Activated CD4-positive, alpha-beta T cell treated with anti-CD3 and anti-CD28 coated beads, Interleukin-2, Interleukin-6, amounts not matched to agents 100 ng/mL and 50 ng/mL, durations not matched to agents 16 hours and 8 hours (primary cell): ENCODE data around the gene GDI1.
"Not testable (repeated sequence)": the region's sequence is repeated elsewhere in the genome, so short reads cannot be mapped to it uniquely, and the experiment has no call there.

Experiments
- DNase-seq: peaks from one replicate; pipeline ENCODE4 v3.0.0-alpha.2; 2020

The GDI1 gene

DNA sequence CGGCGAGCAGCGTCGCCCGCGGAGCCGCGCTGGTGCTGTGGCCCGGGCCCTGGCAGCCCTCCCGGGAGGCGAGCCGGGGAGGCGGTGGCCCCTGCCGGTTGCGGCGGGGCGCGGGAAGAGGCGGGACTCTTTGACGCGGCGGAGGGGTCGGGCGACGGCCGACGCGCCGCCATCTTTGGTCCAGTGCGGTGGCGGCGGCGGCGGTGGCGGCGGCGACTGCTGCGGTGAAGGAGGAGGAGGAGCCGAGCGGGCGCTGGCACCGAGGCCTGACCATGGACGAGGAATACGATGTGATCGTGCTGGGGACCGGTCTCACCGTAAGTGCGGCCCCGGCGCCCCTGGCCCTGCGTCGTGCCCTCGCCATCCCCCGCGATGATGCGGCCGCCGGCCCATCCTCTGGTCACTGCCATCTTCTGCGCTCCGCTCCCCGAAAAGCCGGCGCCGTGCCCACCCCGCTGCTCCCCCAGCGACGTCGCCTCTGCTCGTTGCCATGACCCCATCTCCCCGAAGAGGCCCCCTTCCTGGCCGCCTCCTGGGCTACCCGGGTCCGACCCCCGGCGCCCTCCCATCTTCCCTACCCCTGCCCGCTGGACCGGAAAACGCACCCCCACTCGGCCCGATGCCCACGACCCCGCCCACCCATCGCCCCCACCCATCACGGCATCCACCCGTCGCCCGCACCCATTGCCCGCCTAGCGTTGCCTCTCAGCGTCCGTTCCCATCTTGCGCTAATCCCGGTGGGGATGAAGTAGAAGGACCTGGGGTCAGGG is at the start of gene GDI1:
TSS of gene GDI1 (plus strand) at position 172 of the 770 bp plus-strand sequence. CDS start at position 273, 101 bp downstream.
- peak; percentile 57 for DNase-seq

DNA sequence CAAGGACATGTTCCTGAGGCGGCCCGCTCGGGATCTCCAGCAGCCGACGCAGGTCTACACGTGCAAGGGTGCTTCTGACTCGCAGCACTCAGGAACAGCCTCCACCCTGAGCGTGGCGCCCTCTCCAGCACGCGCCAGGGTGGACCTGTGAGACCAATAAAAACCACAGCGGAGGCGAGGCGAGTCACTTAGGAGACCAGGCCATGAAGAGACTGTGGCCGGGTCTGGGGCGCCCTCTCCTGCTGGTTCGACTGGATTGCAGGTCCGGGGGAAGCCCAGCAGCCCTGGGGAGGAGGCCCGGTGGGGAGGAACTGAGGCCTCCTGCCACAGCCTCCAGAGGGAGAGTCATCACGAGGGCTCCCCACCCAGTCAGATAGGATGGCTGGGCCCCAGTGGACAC is 48.9 kb upstream of the GDI1 start:
- not testable (repeated sequence) for DNase-seq

DNA sequence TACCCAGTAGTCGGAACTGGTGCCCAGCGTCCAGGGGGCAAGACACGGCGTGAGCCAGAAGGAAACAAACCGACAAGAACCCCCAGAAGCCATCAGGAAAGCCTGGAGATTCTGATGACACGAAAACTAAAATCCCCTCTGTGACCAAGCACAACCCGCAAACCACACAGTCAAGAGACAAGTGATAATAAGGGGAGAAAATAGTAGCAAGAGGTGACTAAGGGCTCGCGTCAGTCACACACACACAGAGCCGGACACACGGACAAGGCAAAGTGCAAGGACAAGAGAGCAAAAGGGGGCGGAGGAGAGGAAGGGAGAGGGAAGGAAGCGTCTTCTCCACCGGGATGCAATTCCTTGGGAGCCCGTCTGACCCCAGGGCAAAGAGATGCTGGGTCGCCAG is 48.3 kb upstream of the GDI1 start:
- not testable (repeated sequence) for DNase-seq

DNA sequence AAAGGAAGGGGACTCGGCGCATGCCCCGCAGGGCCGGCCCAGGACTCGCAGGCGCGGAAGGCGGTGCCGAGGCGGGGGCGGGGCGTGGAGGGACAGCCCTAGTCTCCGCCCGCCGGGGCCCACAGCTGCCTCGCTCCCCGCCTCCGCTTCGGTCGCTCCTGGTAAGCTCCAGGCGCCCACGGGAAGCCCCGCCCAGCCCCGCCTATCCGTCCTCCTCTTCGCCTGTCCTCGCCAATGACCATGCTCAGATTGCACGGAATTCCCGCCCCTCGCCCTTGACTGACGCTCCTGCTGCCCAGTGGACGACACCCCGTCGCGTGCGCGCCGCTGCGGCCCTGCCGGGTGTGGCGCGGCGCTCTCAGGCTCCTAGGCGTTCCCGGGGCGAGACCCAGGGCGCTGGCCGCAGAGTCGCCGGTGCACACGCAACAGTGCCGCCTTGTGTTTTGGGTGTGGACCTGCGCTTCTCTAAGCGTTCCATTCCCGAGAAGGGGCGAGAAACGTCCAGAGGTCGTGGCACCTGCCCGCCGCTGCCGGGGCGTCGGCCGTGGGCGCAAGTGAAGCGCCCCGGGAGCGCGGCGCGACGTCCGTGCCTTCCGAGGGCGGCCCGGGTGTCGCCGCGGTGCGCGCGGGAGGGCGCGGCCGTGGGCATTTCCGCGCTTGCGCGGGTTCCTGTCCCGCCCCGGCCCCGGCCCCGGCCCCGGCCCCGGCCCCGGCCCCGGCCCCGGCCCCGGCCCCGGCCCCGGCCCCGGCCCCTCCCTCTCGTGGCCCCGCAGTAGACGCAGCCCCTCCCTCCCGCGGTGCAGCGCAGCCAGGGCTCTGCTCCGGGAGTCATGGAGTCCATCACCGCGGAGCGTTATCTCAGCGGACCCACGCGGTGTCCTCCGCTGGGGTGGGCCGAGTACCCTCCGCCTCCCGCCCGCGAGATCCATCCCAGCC is 46.9 kb upstream of the GDI1 start:
- not testable (repeated sequence) for DNase-seq

DNA sequence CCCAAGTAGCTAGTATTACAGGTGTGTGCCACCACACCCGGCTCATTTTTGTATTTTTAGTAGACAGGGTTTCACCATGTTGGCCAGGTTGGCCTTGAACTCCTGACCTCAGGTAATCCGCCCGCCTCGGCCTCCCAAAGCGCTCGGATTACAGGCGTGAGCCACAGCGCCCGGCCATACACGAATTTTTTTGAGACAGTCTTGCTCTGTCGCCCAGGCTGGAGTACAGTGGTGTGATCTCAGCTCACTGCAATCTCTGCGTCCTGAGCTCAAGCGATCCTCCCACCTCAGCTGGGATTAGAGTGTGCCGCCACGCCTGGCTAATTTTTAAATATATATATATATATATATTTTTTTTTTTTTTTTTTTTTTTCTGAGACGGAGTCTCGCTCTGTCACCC is 40.6 kb upstream of the GDI1 start:
- DNase-seq: not testable (repeated sequence)

DNA sequence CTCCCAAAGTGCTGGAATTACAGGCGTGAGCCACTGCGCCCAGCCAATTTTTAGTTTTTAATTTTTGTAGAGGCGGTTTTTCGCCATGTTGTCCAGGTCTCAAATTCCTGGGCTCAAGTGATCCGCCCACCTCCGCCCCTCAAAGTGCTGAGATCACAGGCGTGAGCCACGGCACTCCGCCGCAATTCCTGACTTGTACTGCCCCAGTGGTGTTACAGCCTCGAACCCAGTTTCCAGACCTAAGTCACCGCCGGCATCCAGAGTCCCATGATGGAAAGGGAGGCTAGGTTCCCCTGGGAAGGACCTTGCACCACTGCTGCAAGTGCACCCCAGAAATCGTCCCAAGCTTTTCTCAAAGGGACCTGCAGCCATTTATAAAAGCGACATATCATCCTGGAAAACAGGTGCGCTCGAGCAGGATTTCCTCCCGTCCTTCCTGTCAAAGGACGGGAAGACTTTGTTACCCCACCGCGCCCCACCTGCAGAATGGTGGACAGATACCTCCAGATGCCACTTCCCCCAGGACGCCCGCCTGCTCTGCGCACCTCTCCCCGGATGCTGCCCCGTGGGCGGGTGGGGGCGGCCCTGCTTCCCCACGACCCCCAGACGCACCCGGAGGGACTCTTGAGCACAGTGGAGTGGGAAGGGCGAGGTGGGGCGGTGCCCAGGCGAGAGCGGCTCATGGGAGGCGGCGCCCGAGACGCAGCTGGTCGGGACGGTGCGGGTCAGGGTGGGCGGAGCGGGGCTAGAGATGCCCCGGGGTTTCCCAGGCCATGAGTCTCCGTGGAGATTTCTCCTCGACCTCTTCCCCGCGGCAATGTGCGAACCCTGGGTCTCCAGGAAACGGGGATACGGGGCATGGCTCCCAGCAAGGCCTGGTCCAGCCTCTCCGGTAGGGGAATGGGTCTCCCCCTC is 39.7 kb upstream of the GDI1 start:
- peak; percentile 78 for DNase-seq

DNA sequence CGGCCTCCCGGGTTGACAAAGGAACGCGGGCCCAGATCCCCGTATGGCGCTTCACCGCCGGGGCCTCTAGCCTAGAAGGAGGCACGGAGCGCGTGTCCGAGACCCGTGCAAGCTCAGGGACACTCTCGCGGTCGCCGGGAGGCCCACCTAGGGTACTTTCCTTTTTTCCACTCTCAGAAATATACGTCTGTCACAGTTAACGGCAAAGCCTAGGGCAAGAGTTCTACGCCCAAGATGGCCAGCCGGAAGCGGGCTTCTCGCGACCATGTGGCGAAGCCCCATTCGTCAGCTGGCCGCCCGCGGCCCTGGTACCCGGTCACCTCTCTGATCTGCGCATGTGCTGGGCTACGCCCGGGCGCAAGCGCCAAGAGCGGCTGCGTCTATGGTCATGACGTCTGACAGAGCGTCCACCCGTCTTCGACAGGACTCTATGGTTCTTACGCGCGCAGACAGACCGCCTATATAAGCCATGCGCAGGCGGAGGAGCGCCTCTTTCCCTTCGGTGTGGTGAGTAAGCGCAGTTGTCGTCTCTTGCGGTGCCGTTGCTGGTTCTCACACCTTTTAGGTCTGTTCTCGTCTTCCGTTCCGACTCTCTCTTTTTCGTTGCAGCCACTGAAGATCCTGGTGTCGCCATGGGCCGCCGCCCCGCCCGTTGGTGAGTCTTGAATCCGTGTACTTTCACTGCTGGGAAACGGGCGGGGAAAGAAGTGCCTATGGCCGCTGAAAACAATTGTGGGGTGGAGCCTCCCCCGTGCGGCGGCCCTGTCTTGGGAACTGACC is 38.9 kb upstream of the GDI1 start, which contains the start of gene RPL10:
TSS of gene RPL10 (plus strand) at position 490 of the 780 bp plus-strand sequence. CDS start at position 633, 143 bp downstream.
- peak; percentile 95 for DNase-seq

DNA sequence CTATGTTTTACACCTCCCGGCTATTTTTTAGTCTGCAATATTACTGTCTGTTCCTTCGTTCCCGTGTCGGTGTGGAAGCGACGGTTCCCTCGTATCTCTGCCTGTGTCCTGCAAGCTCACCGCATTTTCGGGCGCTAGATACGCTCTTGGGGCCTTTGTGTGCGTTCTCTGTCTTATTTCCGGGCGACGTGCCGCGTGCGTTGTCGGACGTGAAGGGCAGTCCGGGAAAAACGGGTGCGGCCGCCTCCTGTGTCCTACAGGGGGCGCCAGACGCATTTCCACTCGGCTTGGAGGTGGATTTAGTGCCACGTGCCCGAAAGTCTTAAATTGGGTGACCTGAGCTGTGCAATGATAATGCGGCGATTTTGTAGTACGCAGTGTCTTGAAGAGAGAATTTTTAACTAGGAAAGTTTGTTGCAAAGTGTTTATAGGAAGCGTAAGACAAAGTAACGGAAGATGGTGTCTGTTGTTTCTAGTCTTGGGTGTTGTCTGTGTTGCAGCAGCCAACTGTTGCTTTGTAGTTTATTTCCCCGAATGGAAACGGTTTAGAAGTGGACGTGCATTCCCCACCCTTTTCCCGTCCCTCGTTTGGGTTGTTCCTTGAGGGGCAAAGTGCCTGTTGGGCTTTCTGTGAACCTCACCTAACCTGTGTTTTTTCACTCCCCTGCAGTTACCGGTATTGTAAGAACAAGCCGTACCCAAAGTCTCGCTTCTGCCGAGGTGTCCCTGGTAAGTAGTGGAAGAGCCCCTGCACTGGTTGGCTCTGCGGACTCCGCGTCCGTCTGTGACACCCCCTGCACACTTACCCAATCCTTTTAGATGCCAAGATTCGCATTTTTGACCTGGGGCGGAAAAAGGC is 38.1 kb upstream of the GDI1 start:
- DNase-seq: peak; percentile 86

DNA sequence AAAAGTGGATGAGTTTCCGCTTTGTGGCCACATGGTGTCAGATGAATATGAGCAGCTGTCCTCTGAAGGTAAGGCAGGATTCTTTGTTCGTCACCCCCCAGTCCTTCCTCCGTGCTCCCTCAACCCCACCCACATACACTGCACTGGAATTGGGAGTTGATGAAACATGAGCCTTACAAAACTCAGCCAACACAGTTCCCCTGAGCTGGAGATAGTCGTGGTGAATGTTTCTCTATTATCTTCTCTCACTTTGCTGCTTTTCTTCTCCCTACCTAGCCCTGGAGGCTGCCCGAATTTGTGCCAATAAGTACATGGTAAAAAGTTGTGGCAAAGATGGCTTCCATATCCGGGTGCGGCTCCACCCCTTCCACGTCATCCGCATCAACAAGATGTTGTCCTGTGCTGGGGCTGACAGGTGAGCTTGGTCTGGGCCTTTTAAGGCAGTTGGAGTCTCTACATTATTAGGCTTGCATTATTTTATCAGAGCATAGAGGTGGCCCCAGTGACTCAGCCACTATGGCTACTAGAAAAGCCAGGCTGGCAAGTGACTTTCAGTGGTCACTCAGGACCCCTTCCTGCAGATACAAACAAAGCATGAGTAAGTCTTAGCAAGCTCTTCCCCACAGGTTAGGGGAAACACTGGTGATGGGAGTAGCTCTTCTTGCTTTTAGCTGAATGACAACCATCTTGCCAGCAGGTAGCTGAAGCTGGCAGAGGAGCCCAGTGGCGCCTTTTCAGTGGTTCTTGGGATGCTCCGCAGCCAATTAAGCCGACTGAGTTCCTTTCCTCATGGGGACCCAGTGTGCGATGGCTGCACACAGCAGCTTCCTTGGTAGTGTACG is 37.2 kb upstream of the GDI1 start:
- DNase-seq: peak; percentile 31

DNA sequence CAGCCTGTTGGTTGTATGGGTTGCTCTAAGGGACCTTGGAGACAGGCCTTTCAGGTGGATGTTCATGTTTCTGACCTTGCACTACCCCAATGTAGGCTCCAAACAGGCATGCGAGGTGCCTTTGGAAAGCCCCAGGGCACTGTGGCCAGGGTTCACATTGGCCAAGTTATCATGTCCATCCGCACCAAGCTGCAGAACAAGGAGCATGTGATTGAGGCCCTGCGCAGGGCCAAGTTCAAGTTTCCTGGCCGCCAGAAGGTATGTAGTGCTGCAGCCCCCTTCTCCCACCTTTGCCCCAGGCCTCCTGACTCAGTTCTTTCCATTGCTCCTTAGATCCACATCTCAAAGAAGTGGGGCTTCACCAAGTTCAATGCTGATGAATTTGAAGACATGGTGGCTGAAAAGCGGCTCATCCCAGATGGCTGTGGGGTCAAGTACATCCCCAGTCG is 36.6 kb upstream of the GDI1 start:
- not testable (repeated sequence) for DNase-seq

DNA sequence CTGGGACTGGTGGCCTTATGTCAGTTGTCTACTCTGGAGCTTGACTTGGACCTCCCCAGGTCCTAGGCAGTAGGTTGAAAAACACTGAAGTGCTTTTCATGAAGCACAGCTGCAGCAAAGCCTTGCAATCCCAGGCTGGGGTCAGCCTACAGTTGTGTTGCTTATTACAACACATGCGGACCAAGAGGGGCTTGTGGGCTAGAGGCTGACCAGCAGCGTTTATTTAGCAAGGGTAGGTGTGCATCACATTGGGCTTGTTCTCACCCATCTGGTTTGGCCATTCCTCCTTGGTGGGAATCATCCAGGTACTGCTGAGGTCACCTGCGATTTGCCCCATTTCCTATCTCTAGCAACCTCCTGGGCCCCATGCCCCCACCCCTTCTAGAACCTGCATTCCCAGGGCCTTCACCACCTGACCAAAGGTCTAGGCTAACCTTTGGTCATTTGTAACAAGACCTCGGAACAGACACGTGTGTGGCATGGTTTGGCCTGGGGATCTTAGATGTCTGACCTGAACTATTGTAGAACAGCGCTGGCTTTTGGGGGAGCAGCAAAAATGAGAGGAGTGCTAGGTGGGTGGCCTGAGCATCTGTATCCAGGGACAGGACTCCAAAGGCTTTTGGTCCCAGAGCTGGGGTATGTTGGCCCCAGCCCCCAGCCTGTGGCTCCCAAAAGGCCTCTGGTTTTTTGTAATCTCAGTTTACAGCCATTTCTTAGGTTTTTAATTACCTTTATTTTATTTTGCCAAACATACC is 35.7 kb upstream of the GDI1 start:
- DNase-seq: peak; percentile 47

DNA sequence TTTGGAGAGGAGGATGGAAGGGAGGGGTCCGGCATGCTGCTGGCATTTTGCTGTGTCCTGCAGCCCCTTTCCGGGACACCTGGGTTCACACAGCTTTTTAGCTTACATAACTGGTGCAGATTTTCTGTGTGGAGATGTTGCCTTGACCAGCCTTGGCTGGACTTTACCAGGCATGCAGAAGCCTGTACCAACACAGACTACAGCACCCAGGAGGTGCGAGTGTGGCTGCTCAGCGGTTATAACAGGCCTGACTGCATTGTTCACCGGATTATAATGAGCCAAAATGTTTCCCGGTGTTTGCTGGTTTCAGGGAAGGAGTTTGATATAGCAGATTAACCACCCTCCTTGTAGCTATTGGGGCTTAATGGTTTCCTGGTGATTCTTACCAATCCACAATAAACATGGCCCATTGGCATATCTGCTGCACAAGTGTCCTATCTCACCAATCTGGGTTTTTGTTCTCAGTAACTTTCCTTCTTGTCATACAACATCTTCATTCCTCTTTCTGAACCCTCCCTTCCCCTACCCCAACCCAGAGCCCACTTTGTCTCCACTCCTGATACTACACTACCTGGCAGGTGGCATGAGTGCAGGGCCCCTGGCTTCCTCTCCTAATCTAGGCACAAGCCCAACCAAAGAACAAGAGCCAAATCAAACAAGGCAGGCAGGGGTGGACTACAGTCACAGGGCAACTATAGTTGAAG is 34.9 kb upstream of the GDI1 start:
- DNase-seq: peak; percentile 21

DNA sequence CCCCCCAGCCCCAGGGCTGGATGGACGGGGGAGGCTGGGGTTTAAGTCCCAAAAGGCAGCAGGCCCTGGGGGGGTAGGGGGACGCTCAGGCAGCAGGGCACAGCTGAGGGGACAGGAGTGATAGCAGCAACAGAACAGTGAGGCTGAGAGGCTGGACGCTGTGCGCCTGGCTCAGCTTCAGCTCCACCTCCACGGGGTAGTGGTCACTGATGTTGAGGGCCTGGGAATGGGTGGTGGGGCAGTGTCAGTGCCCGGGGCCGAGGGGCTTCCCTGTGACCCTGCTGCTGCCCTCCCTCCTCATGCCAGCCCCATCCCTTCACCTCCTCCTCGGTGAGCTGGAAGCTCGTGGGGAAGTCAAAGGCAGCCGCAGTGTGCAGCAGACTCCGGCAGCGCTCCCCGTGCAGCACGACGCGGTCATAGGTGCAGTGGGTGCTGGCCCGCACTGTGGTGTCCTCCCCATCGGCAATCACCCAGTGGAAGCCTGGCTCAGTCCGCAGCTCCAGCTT is 34.3 kb upstream of the GDI1 start:
- no peak for DNase-seq

DNA sequence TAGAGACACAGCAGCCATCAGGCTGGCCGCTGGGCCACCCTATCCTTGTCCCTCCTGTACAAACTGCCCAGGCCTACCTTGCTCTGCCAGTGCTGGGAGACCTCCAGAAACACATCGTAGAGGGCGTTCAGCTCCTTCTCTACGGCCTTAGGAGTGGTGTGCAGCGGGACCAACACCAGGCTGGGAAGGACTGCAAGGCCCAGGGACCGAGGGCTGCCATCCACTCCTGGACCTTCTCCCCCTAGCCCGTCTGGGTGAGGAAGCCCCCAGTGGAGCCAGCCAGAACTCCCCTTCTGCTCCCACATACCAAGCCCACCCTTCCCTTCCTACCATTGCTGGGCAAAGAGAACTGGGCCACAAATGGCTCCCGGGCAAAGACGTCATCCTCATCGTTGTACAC is 33.8 kb upstream of the GDI1 start:
- DNase-seq: no peak

DNA sequence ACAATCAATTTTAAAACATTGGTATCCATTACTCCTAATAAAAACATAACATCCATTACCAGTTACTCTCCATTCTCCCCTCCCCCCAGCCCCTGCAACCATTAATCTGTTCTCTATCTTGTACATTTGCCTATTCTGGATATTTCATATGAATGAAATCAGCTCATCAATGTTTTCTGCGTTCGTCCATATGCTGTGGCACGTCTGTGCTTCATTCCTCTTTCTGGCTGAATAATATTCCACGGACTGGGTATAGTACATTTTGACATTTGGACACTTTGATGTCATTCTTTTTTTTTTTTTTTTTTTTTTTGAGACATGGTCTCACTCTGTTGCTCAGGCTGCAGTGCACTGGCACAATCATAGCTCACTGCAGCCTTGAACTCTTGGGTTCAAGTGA is 33.1 kb upstream of the GDI1 start:
- no peak for DNase-seq

DNA sequence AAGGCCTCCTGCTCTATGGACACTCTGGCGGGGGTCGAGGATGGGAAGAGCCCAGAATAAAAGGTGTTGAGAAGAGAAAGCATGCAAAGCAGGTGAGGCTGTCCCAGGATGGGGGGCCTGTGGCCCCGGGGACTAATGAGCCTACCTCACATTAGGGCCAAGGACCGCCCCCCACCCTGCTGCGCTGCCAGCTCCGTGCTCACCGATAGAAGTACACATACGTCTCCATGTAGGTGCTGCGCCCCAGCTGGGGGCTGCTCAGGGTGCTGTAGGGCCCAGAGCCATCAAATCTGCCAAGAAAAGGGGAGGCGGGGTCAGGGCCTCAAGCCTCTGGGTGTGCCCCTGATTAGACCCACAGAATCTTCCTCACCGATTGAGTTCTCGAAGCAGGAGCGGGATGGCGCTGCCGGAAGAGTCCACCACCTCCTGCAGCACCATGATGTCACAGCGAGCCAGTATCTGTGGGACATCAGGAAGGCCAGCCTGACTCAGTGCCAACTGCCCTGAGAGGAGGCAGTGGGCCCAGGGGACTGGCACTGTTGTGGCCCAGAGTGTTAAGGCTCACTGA is 32.2 kb upstream of the GDI1 start:
- no peak for DNase-seq

DNA sequence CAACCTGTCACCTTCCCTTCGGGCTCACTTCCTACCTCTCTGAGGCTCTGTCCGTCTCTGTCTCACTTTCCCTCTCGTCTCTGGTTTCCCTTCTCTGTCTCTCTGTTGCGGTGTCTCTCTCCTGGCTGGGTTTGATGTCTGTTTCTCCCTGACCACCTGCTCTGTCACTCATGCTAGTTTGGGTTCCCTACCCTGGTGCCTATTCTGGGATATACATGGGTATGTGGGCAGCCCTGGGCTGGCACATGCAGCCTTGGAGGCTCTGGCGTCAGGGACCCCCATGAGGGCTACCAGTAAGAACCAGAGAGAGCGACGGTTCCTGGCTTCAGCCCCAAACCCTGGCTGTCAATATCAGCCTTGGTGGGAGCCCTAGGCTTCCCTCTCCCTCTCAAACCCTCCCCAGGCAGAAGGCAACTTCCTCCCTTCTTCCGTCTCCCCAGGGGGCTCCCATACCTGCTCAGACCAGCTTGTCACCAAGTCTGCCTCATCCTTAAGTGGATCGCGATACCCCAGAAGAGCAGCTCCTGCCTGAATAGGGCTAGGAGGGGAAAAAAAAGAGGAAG is 28.2 kb upstream of the GDI1 start:
- no peak for DNase-seq
